Peyer's patch (tissue), 4 donors: ENCODE measurements around the gene PKNOX2.

Source experiments
- CTCF ChIP-seq, 6 experiments: fragments of 450-650 bp in 4 of 6; fragments of 200-600 bp in 2 of 6; sonication (generic) in 1 of 6; IDR thresholded peaks; one replicate each; pipeline ENCODE4 v1.5.1; 2017 to 2019; ENCODE audit warnings: antibody characterized with exemption in 6 of 6, mild to moderate bottlenecking in 3 of 6, moderate library complexity in 1 of 6
- POLR2A ChIP-seq, 2 donors: fragments of 450-650 bp; IDR thresholded peaks; one replicate each; pipeline ENCODE4 v1.5.1; 2017; ENCODE audit warnings: antibody characterized with exemption in 2 of 2, mild to moderate bottlenecking in 2 of 2, moderate library complexity in 2 of 2

- TF ChIP-seq CTCF (IDR thresholded peaks at IDR 0.05) = no peak
- TF ChIP-seq POLR2A (IDR thresholded peaks at IDR 0.05) = no peak
Measured at GRCh38 chr11:125375146-125375545, 210.6 kb downstream of the PKNOX2 start.
